Subcutaneous abdominal adipose tissue (tissue), 5 donors: ENCODE measurements around the gene UPP2.

Experiments used
- H3K27ac ChIP-seq: one replicate; pipeline ENCODE4 v1.7.0; 2013; ENCODE audit warnings: low read depth, mild to moderate bottlenecking, inconsistent platforms, low read length, moderate library complexity
- H3K27me3 ChIP-seq, 5 donors: one replicate each; pipeline ENCODE4 v1.7.0; 2013; ENCODE audit warnings: low read length in 5 of 5, inconsistent platforms in 1 of 5; ENCODE audit not compliant: control insufficient read depth in 5 of 5, insufficient read depth in 4 of 5
- H3K36me3 ChIP-seq, 5 donors: one replicate each; pipeline ENCODE4 v1.7.0; 2013; ENCODE audit warnings: low read length in 5 of 5; ENCODE audit not compliant: control insufficient read depth in 5 of 5, insufficient read depth in 5 of 5
- H3K4me1 ChIP-seq, 5 donors: one replicate each; pipeline ENCODE4 v1.7.0; 2013; ENCODE audit warnings: low read length in 5 of 5, mild to moderate bottlenecking in 3 of 5, moderate library complexity in 1 of 5; ENCODE audit not compliant: control insufficient read depth in 5 of 5, insufficient read depth in 5 of 5
- H3K4me3 ChIP-seq, 5 donors: one replicate each; pipeline ENCODE4 v1.7.0; 2013; ENCODE audit warnings: low read length in 5 of 5, low read depth in 1 of 5
- H3K9ac ChIP-seq, 5 donors: one replicate each; pipeline ENCODE4 v1.7.0; 2013; ENCODE audit warnings: low read length in 5 of 5, mild to moderate bottlenecking in 4 of 5, moderate library complexity in 3 of 5
- H3K9me3 ChIP-seq, 5 donors: one replicate each; pipeline ENCODE4 v1.7.0; 2013; ENCODE audit warnings: low read length in 5 of 5; ENCODE audit not compliant: control insufficient read depth in 5 of 5
- donor health status: healthy.
- donor health status: healthy.
- donor health status: healthy.
- donor health status: healthy.
- donor health status: healthy.

The UPP2 gene

DNA sequence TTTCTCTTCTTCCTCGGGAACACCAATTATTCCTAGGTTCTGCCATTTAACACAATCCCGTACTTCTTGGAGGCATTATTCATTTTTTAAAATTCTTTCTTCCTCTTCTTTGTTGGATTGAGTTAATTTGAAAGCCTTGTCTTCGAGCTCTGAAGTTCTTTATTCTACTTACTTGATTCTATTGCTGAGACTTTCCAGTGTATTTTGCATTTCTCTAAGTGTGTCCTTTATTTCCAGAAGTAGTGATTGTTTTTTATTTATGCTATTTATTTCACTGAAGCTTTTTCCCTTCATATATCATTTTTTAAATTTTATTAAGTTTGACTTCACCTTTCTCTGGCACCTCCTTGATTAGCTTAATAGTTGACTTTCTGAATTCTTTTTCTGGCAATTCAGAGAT is 13.6 kb upstream of the UPP2 start:
- no peaks in the 10 kb centered on the region for H3K27me3 ChIP-seq
- H3K9me3 ChIP-seq: peaks cover 0 to 5% (median 3%) of the 10 kb centered on the region in 5 donors
- H3K4me1 ChIP-seq: peaks cover 0 to 4% (median 0%) of the 10 kb centered on the region in 5 donors
- H3K27ac ChIP-seq: no peak overlapping the region
- no peak overlapping the region for H3K4me3 ChIP-seq
- no peaks in the 10 kb centered on the region for H3K36me3 ChIP-seq
- no peak overlapping the region for H3K9ac ChIP-seq

DNA sequence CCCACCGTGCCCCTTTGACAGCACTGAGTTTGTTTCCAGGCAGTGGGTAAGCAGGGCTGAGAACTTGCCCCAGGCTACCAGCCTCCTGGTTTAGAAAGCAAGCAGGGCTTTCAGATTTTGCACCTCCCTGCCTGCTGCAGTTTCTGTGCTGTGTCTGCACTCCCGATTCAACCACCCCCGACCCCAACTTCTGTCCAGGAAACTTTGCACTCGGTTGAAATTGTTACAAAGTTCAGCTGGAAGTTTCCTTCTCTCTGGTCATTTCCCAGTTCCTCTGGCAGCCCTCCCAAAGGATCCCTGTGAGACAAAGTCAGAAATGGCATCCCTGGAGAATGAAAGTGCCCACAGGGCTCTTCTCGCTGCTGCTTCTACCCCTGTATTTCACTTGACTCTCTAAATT is 12.4 kb upstream of the UPP2 start:
- Histone ChIP-seq H3K27me3 (no peaks in the 10 kb centered on the region), H3K4me3 (no peak overlapping the region), H3K9me3 (peaks cover 0 to 5% (median 3%) of the 10 kb centered on the region in 5 donors), H3K9ac (no peak overlapping the region), H3K4me1 (peaks cover 0 to 4% (median 0%) of the 10 kb centered on the region in 5 donors), H3K36me3 (no peaks in the 10 kb centered on the region), H3K27ac (no peak overlapping the region)

DNA sequence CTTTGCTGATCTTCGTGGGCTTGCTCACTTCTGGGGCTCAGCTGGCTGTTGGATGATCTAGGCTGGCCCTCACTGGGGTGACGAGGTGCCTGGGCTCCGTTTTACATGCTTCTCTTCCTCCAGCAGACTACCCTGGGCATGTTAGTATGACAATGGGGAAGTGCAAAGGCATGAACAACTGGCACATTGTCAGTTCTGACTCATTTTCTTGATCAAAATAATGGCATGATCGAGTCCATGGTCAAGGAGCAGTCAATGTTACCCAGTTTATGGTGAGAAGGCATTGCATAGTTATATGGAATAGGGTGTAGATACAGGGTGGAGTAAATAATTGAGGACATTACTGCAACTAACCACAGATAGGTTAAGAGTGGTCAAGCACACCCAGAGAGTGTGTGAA is 10.0 kb upstream of the UPP2 start:
- Histone ChIP-seq H3K27ac (no peak overlapping the region), H3K4me3 (no peak overlapping the region), H3K9ac (no peak overlapping the region), H3K4me1 (peaks cover 0 to 4% (median 0%) of the 10 kb centered on the region in 5 donors), H3K9me3 (peaks cover 0 to 5% (median 3%) of the 10 kb centered on the region in 5 donors), H3K27me3 (no peaks in the 10 kb centered on the region), H3K36me3 (no peaks in the 10 kb centered on the region)

DNA sequence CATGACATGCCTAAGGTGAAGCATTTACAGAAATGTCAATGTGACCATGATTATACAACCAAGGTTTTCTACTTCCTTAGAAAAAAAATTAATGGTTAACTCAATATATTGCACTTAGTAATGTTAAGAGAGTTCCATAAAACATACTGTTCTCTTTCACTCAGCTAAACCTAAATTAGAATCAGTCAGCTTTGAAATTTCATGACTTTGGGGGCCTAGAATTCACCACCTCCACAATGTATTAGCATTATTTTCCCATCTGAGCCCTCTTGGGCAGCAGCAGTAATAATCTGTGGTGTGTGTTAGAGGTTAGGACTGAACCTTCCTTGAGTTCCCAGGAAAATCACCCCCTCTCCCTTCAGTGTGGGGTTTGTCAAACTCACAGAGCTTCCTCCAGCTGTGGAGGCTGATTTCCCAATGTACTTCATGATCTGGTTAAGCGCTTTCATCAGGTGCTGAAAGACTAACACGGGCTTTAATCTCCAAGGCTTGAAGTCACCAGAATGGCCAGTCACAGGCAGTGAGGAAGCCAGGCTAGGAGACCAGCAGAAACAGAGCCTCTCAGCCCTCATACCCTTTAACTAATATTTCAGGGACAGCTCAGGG is 7.1 kb upstream of the UPP2 start:
- Histone ChIP-seq H3K9me3 (no peaks in the 10 kb centered on the region), H3K27ac (no peak overlapping the region), H3K4me1 (peaks cover 0 to 6% (median 0%) of the 10 kb centered on the region in 5 donors), H3K9ac (no peak overlapping the region), H3K27me3 (no peaks in the 10 kb centered on the region), H3K4me3 (no peak overlapping the region), H3K36me3 (no peaks in the 10 kb centered on the region)

DNA sequence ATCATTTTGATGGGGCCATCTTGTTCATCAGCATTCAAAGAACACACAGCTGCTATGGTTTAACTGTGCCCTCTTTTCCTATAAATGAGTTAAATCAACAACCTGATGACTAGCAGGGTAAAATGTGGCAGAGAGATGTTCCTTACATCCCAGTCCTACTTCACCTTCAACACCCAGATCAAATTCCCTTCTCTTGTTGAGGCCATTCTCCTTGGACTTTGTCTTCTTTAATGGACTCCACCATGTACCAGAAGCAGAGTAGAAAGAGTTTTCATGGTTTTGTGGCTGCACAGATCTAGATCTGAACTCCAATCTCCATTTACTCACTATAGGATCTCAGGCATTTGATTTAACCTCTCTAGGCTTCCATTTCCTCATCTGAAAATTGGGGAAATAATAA is 6.4 kb upstream of the UPP2 start:
- peaks cover 0 to 6% (median 0%) of the 10 kb centered on the region in 5 donors for H3K4me1 ChIP-seq
- no peaks in the 10 kb centered on the region for H3K36me3 ChIP-seq
- no peak overlapping the region for H3K4me3 ChIP-seq
- H3K27me3 ChIP-seq: no peaks in the 10 kb centered on the region
- H3K9me3 ChIP-seq: no peaks in the 10 kb centered on the region
- no peak overlapping the region for H3K27ac ChIP-seq
- H3K9ac ChIP-seq: no peak overlapping the region

DNA sequence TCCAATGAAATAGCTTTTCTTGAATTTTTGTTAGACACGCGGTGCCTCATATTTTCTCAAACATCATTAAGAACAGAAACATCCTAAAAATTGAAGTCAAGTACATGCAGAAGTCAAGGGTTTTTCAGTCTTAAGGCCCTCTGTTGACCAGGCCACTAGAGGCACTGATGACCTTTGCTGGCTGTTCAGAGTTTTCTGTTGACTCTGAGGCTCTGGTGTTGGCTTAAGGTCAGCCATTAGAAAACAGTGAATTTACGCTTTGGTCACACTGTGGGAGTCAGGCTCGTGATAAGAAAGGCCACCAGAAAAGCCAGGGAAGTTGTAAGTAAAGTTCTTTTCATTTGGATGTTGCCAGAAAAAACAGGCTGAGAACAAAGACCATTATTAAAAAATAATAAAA is 5.8 kb upstream of the UPP2 start:
- no peak overlapping the region for H3K4me3 ChIP-seq
- no peaks in the 10 kb centered on the region for H3K27me3 ChIP-seq
- no peak overlapping the region for H3K9ac ChIP-seq
- H3K9me3 ChIP-seq: no peaks in the 10 kb centered on the region
- H3K27ac ChIP-seq: no peak overlapping the region
- no peaks in the 10 kb centered on the region for H3K36me3 ChIP-seq
- H3K4me1 ChIP-seq: peaks cover 0 to 6% (median 0%) of the 10 kb centered on the region in 5 donors

DNA sequence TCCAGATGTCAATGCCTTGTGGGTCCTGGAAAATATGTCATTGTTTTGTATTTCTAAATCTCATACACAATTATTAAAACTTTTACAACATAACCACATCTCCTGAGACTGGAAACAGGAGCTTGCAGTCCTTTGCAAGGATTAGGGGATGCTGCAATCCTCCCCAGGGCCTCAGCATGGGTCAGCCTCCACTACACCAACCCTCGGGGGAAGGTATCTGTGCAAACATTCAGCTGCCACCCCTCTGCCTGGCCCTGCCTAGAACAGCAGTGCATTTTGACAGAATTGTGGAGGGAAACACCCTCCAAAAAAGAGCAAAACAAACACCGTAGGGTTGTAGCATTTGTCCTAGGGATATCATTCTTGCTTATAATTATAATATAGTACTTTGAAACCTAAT is 4.2 kb upstream of the UPP2 start:
- Histone ChIP-seq H3K27me3 (no peaks in the 10 kb centered on the region), H3K9me3 (no peaks in the 10 kb centered on the region), H3K27ac (no peak overlapping the region), H3K9ac (no peak overlapping the region), H3K36me3 (no peaks in the 10 kb centered on the region), H3K4me3 (no peak overlapping the region), H3K4me1 (peaks cover 0 to 6% (median 0%) of the 10 kb centered on the region in 5 donors)

DNA sequence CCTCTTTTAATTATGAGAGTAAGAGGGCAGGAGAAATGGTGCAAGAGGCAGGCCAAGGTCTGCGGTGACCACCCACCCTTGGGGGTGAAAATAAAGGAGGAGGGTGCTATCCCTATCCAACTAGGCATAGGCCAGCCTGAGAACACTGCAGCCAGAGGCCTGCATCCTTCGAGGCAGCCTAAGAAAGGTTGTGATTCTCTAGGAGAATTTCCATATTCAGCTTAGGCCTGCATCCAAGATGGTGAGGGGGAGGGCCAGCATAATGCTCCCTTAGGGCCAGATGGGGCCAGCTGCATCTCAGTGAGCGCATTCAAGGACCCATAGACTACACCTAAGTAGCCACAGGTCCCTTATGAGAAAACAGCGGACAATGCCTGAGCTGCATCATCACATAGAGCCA is 3.5 kb upstream of the UPP2 start:
- Histone ChIP-seq H3K9me3 (no peaks in the 10 kb centered on the region), H3K4me3 (no peak overlapping the region), H3K27ac (no peak overlapping the region), H3K27me3 (no peaks in the 10 kb centered on the region), H3K4me1 (peaks cover 0 to 6% (median 0%) of the 10 kb centered on the region in 5 donors), H3K36me3 (no peaks in the 10 kb centered on the region), H3K9ac (no peak overlapping the region)

DNA sequence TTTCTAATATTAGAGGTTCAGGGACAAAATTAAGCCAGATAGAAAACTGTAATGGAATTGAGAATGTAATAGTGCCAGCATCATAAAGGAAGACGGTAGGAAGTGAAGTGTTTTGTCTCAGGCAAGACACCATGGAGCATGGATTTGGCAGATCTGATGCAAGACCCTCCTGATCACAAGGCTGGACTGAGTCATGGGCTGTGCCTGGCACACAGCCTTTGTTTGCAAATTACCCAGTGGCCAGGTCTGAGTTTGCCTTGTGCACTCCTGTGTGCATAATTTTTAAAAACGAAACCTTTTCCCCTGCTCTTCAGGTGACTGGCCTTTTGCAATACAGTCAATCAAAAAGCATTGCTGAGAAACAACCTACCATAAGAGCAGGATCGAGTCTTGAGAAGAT is 2.0 kb upstream of the UPP2 start:
- Histone ChIP-seq H3K4me1 (peaks cover 0 to 6% (median 0%) of the 10 kb centered on the region in 5 donors), H3K9ac (no peak overlapping the region), H3K27ac (no peak overlapping the region), H3K9me3 (no peaks in the 10 kb centered on the region), H3K4me3 (no peak overlapping the region), H3K36me3 (no peaks in the 10 kb centered on the region), H3K27me3 (no peaks in the 10 kb centered on the region)

DNA sequence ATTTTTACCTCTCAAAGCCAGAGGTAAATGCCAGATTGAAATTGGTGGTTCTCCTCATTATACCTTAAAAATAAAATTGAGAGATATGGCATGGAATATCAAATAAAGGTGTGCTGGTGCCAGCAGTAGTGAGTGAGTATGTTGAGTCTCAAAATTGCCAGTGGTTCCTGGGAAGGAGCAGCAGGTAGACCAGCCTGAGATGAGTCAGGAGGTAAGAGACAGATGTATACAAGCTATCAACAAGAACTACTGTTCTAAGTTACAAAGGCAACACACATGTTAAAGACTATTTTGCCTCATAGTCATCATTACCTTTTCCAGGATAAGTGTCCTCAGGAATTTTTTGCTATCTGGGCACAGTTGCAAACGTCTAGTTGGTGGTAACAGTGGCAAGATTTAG is 1.3 kb upstream of the UPP2 start:
- Histone ChIP-seq H3K27ac (no peak overlapping the region), H3K9me3 (no peaks in the 10 kb centered on the region), H3K9ac (no peak overlapping the region), H3K4me1 (peaks cover 0 to 7% (median 0%) of the 10 kb centered on the region in 5 donors), H3K27me3 (no peaks in the 10 kb centered on the region), H3K36me3 (no peaks in the 10 kb centered on the region), H3K4me3 (no peak overlapping the region)
